K562 (cell line): ENCODE measurements around the gene KIAA1958.

Experiments used
- CREBBP ChIP-seq: IDR thresholded peaks from one replicate; pipeline ENCODE4 v1.6.1; 2012; ENCODE audit warnings: low read depth, mild to moderate bottlenecking, control low read depth, inconsistent platforms, low read length
- CTCF ChIP-seq, 3 experiments: IDR thresholded peaks in 2 of 3; conservative IDR thresholded peaks in 1 of 3; 2 replicates each; pipeline ENCODE4 v1.5.1; 2011 to 2012; ENCODE audit warnings: low read length in 3 of 3, mild to moderate bottlenecking in 3 of 3, control low read depth in 2 of 3, improper control_type of control experiment in 1 of 3, inconsistent platforms in 1 of 3, low read depth in 1 of 3, mixed read lengths in 1 of 3, moderate library complexity in 1 of 3; ENCODE audit not compliant: insufficient read depth in 2 of 3
- ETV6 ChIP-seq, 3 experiments: fragments of 150-350 bp in 1 of 3; sonication (generic) in 1 of 3; formaldehyde crosslinking in 1 of 3; IDR thresholded peaks; 2 replicates each; pipeline versions ENCODE4 v1.6.1 to v1.8.0; 2014 to 2022; ENCODE audit warnings: borderline replicate concordance in 2 of 3, low read depth in 2 of 3, antibody characterized with exemption in 1 of 3, low read length in 1 of 3, mild to moderate bottlenecking in 1 of 3, missing genetic modification reagents in 1 of 3
- MBD2 ChIP-seq: sonication (generic); IDR thresholded peaks from 2 replicates; pipeline ENCODE4 v1.6.1; 2016; ENCODE audit warnings: low read depth, borderline replicate concordance
- PKNOX1 ChIP-seq: fragments of 450-650 bp; IDR thresholded peaks from 2 replicates; pipeline ENCODE4 v1.6.1; 2016
- POLR3A ChIP-seq: IDR thresholded peaks from 2 replicates; pipeline ENCODE4 v1.6.1; 2011; ENCODE audit warnings: borderline replicate concordance, mild to moderate bottlenecking, moderate library complexity; ENCODE audit not compliant: insufficient read length, insufficient read depth; ENCODE audit errors: extremely low read depth
- TAF1 ChIP-seq: IDR thresholded peaks from 2 replicates; pipeline ENCODE4 v1.6.1; 2011; ENCODE audit warnings: mild to moderate bottlenecking, low read length, moderate library complexity; ENCODE audit not compliant: insufficient read depth, control insufficient read depth, severe bottlenecking; ENCODE audit errors: extremely low read depth
- UBTF ChIP-seq, 2 experiments: IDR thresholded peaks; 2 replicates each; pipeline ENCODE4 v1.6.1; 2012; ENCODE audit warnings: improper control_type of control experiment in 2 of 2, low read depth in 2 of 2, low read length in 2 of 2, borderline replicate concordance in 1 of 2
- ZKSCAN8 ChIP-seq: fragments of 200-800 bp; sonication (Bioruptor generic); IDR thresholded peaks from 2 replicates; pipeline ENCODE4 v1.6.1; 2016; ENCODE audit warnings: missing genetic modification characterization, missing compliant biosample characterization
- ZNF212 ChIP-seq: fragments of 450-650 bp; formaldehyde crosslinking; IDR thresholded peaks from 2 replicates; pipeline ENCODE4 v1.4.0; 2020; ENCODE audit warnings: mild to moderate bottlenecking
- TF ChIP-seq, protein P1 (sequence below): sonication (generic); formaldehyde crosslinking; IDR thresholded peaks from 2 replicates; pipeline ENCODE4 v1.8.0; 2022; ENCODE audit warnings: missing genetic modification reagents, mild to moderate bottlenecking, borderline replicate concordance
- TF ChIP-seq, protein P2 (sequence below): sonication (generic); formaldehyde crosslinking; IDR thresholded peaks from 2 replicates; pipeline ENCODE4 v1.9.0; 2022; ENCODE audit warnings: mild to moderate bottlenecking, missing genetic modification reagents

GRCh38 chr9:112558978-112559377 lies 72.4 kb downstream of the KIAA1958 start:
- TF ChIP-seq CREBBP = no peak
- no peak for TF ChIP-seq TAF1
- TF ChIP-seq UBTF (IDR thresholded peaks at IDR 0.05; ENCODE audit: borderline replicate concordance in 1 of 2, low read depth in 2 of 2, low read length in 2 of 2) = no peak
- TF ChIP-seq ZNF212 (CRISPR knock-in tag) = no peak
- no peak for TF ChIP-seq MBD2
- TF ChIP-seq, protein P1, sequence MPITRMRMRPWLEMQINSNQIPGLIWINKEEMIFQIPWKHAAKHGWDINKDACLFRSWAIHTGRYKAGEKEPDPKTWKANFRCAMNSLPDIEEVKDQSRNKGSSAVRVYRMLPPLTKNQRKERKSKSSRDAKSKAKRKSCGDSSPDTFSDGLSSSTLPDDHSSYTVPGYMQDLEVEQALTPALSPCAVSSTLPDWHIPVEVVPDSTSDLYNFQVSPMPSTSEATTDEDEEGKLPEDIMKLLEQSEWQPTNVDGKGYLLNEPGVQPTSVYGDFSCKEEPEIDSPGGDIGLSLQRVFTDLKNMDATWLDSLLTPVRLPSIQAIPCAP = no peak
- TF ChIP-seq POLR3A = no peak
- no peak for TF ChIP-seq CTCF (IDR thresholded peaks at IDR 0.05 in 2 of 3, conservative IDR thresholded peaks at IDR 0.05 in 1 of 3; ENCODE audit: insufficient read depth in 2 of 3, low read depth in 1 of 3, low read length in 3 of 3)
- TF ChIP-seq, protein P2, sequence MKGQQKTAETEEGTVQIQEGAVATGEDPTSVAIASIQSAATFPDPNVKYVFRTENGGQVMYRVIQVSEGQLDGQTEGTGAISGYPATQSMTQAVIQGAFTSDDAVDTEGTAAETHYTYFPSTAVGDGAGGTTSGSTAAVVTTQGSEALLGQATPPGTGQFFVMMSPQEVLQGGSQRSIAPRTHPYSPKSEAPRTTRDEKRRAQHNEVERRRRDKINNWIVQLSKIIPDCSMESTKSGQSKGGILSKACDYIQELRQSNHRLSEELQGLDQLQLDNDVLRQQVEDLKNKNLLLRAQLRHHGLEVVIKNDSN = no peak
- no peak for TF ChIP-seq PKNOX1
- no peak for TF ChIP-seq ZKSCAN8 (CRISPR knock-in tag)
- TF ChIP-seq ETV6 (IDR thresholded peaks at IDR 0.05; ENCODE audit: borderline replicate concordance in 1 of 2, low read depth in 2 of 2, low read length in 1 of 2) = no peak
- no peak for TF ChIP-seq ETV6 (CRISPR knock-in tag; IDR thresholded peaks at IDR 0.05; ENCODE audit: borderline replicate concordance)
